ENCODE results near the gene MT1F.

The MT1F gene

DNA sequence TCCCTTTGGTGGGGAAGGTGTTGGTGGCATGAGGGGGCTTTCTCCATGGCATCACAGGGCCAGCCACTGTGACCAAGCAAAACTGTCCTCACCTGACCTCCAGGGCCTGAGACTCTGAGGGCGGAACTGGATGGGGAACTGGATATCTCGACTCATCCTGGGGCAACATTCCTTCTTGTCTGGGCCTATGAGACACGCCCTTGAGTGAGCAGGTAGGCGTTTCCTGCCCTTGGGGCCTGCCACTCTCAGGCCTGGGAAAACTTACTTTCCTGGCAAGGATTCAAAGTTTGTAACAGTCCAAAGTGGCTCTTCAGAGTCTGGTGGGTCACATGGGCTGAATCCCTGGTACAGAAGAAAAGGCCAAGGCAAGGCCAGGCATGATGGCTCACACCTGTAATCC, 34.1 kb downstream of the MT1F start:
- no peak for DNase-seq (ENCODE audit: low read depth in 4 of 4, low spot score in 1 of 4)

GRCh38 chr16:56695246-56695645, 37.5 kb downstream of the MT1F start:
- no peak for DNase-seq (ENCODE audit: low read depth in 4 of 4, low spot score in 1 of 4)

DNA sequence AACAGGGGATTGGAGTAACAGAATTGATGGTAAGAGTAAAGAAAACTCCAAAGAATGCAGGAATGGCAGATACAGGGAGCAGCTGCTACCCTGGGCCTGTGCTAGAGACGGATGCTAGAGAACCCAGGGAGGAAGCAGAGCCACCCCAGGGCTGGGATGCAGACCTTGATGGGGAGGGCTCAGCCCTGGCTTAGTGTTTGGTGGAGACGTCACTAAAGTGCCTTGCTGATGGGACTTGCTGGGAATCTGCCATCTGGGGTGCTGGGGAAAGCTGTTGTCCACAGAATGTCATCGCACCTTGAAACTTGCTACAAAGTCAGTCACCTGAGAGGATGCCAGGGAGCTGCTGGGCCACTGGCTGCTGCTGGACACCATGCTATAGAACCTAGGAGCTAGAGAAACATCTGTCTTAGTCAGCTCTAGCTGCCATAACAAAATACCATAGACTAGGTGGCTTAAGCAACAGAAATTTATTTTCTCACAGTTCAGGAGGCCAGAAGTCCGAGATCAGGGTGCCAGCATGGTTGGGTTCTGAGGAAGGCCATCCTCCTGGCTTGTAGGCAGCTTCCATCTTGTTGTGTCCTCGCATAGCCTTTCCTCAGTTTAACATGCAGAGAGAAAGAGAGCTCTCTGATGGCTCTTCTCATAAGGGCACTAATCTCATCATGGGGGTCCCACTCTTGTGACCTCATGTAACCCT, 39.8 kb downstream of the MT1F start:
- DNase-seq (ENCODE audit: low read depth in 4 of 4, low spot score in 1 of 4): no peak

GRCh38 chr16:56700195-56700594, 42.4 kb downstream of the MT1F start:
- DNase-seq (ENCODE audit: low read depth in 4 of 4, low spot score in 1 of 4): no peak

GRCh38 chr16:56700631-56701030, 42.9 kb downstream of the MT1F start:
- DNase-seq (ENCODE audit: low read depth in 4 of 4, low spot score in 1 of 4): no peak

- no peak for DNase-seq (ENCODE audit: low read depth in 4 of 4, low spot score in 1 of 4)
These were observed 43.8 kb downstream of the MT1F start for GRCh38 chr16:56701534-56701933.

GRCh38 chr16:56702836-56703235, 45.1 kb downstream of the MT1F start:
- no peak for DNase-seq (ENCODE audit: low read depth in 4 of 4, low spot score in 1 of 4)

Data from stimulated activated CD4-positive, alpha-beta T cell treated with anti-CD3 and anti-CD28 coated beads, Interleukin-1b, Interleukin-23, amount 100 ng/mL, for 24 hours (primary cell).